ENCODE data around the gene NSUN4. TPM values are rescaled to one million over a fixed set of nuclear protein-coding genes. Genes with fewer than 3 reads are reported as not detected.

The NSUN4 gene
- total RNA-seq, 1 experiment from 2014 or later: 20.4 TPM

DNA sequence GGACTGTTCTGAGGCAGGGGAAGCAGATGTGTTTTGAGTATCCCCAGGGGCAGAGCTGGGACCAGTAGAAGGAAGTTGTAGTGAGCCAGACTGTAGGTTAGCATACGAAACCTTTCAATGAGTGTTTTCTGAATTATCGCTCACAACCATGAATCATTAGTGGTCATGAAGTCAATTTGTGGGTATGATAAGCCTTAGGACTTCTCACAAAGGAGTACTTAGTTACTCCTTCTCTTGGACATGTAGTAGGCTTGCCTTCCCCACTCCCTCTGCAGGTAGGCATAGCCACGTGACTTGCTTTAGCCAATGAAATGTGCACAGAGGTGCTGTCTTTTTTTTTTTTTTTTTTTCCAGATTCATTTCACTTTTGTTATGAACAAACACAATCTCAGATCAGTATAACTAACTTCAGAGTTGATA is 29.6 kb downstream of the NSUN4 start:
- Histone ChIP-seq H3K9ac (ENCODE audit: extremely low read depth, insufficient read length, low read length) (no peak overlapping the region), H3K79me1 (ENCODE audit: insufficient read depth, low read depth, low read length, poor library complexity, severe bottlenecking) (no peaks in the 10 kb centered on the region), H3K27me3 (ENCODE audit: insufficient read depth, low read length) (no peaks in the 10 kb centered on the region), H3K23me2 (ENCODE audit: insufficient read length, low read depth, low read length, poor library complexity, severe bottlenecking) (no peaks in the 10 kb centered on the region), H3K9me3 (ENCODE audit: control insufficient read depth, low read depth, low read length) (no peaks in the 10 kb centered on the region), H2BK15ac (ENCODE audit: low read depth, low read length) (no peak overlapping the region), H3K56ac (ENCODE audit: insufficient read length, low read depth, low read length) (no peak overlapping the region), H2AFZ (ENCODE audit: low read length) (no peak overlapping the region), H3T11ph (ENCODE audit: low read length) (no peak overlapping the region), H4K5ac (ENCODE audit: insufficient read length, low read depth, low read length) (no peak overlapping the region), H3K27ac (ENCODE audit: insufficient read length, low read depth, low read length) (no peak overlapping the region), H2AK5ac (ENCODE audit: insufficient read length, low read length) (no peak overlapping the region), H3K4me1 (ENCODE audit: insufficient read depth, low read length) (no peaks in the 10 kb centered on the region), H2BK12ac (ENCODE audit: insufficient read length, low read depth, low read length) (no peak overlapping the region), H3K79me2 (ENCODE audit: insufficient read depth, low read length) (no peaks in the 10 kb centered on the region; the same call in 1 of the 2 replicates), H4K8ac (replicated peaks; ENCODE audit: insufficient read length, low read depth, low read length) (no peak overlapping the region), H3K23ac (ENCODE audit: insufficient read length, low read depth, low read length) (no peak overlapping the region), H3K4me2 (ENCODE audit: insufficient read depth, insufficient read length, low read length) (no peak overlapping the region), H4K20me1 (ENCODE audit: control insufficient read depth, insufficient read depth, insufficient read length) (no peaks in the 10 kb centered on the region), H2BK120ac (ENCODE audit: low read depth, low read length, poor library complexity, severe bottlenecking) (no peak overlapping the region), H2BK5ac (ENCODE audit: insufficient read length, low read length) (no peak overlapping the region), H3K14ac (ENCODE audit: insufficient read depth, low read length) (no peak overlapping the region), H3K18ac (ENCODE audit: insufficient read length, low read depth, low read length) (no peak overlapping the region), H2BK20ac (ENCODE audit: low read depth, low read length, poor library complexity, severe bottlenecking) (no peak overlapping the region), H4K91ac (ENCODE audit: insufficient read length, low read depth, low read length) (no peak overlapping the region), H3K4ac (ENCODE audit: low read depth, low read length) (no peak overlapping the region)
- H3K4me3 Mint-ChIP-seq: no peak overlapping the region
- H3K36me3 Mint-ChIP-seq (ENCODE audit: insufficient read depth in 1 of 3, low read depth in 3 of 3): peaks cover 2 to 12% (median 5%) of the 10 kb centered on the region in 3 experiments; a peak in 5 of 7 replicates
- DNase-seq: no peak
- peaks cover 5 to 7% of the 10 kb centered on the region in 2 experiments for H3K4me1 Mint-ChIP-seq
- WGBS (ENCODE audit: extremely low coverage, insufficient read length, low lambda C conversion rate): no CpG with 5 or more reads among the region's 3 CpGs
- H3K9me3 Mint-ChIP-seq: no peaks in the 10 kb centered on the region
- no peak for TF ChIP-seq CTCF (conservative IDR thresholded peaks at IDR 0.05)
- no peaks in the 10 kb centered on the region; the same call in 1 of the 2 replicates for H3K27me3 Mint-ChIP-seq (ENCODE audit: low read depth)
- peak overlapping the region in 2 of 3 experiments; percentile 9 to 28; a peak in 4 of 7 replicates for H3K27ac Mint-ChIP-seq
